ENCODE measurements around the gene ITSN1. TPM values are rescaled to one million over a fixed set of nuclear protein-coding genes. Genes with fewer than 3 reads are reported as not detected.
"Not testable (repeated sequence)": the region's sequence is repeated elsewhere in the genome, so short reads cannot be mapped to it uniquely, and the experiment has no call there.

ITSN1 gene
- total RNA-seq, 4 donors from 2014 or later, result 50.4 to 208 (median 96.7) TPM

DNA sequence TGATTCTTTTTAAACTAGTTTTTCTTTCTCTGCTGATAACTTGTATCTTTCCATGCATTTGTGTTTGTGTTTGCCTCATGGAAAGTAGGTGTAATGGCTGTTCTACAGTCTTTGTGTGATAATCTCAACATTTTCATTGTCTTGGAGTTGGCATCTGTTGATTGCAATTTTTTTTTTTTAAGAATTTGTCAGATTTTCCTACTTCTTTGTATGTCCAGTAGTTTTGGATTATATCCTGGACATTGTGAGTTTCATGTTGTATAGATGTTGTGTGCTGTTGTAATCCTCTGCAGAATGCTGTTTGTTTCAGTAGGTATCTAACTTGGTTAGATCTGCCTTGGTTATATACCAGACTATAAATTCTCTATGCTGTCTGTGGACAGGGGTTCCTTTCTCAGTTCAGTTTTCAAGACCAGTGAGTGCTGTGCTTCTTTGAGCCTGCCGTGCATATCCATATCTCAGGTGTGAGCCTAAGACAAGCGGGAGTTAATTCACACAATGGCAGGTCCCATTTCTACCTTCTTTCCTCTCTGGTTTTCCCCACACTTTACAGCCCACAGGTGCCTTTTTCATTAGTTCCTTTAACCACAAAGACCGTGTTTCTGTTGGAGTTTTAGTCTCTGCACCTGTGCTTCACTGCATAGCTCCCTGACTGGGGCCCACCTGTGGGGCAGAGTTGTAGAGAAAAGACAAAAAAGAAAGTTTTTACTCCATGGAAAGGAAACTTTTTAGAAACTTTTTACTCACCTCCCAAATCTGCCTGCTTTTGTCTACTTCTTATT lies 69.9 kb downstream of the ITSN1 start:
- peaks cover 0 to 16% (median 0%) of the 10 kb centered on the region in 3 donors for H3K36me3 ChIP-seq
- H3K27ac ChIP-seq, result no peak overlapping the region
- peaks cover 0 to 17% (median 0%) of the 10 kb centered on the region in 4 donors for H3K4me1 ChIP-seq
- H3K9me3 ChIP-seq, result peaks cover 0 to 25% (median 3%) of the 10 kb centered on the region in 4 donors
- TF ChIP-seq POLR2A (IDR thresholded peaks at IDR 0.05) (no peak), EP300 (IDR thresholded peaks at IDR 0.05) (no peak)
- TF ChIP-seq, protein P1, sequence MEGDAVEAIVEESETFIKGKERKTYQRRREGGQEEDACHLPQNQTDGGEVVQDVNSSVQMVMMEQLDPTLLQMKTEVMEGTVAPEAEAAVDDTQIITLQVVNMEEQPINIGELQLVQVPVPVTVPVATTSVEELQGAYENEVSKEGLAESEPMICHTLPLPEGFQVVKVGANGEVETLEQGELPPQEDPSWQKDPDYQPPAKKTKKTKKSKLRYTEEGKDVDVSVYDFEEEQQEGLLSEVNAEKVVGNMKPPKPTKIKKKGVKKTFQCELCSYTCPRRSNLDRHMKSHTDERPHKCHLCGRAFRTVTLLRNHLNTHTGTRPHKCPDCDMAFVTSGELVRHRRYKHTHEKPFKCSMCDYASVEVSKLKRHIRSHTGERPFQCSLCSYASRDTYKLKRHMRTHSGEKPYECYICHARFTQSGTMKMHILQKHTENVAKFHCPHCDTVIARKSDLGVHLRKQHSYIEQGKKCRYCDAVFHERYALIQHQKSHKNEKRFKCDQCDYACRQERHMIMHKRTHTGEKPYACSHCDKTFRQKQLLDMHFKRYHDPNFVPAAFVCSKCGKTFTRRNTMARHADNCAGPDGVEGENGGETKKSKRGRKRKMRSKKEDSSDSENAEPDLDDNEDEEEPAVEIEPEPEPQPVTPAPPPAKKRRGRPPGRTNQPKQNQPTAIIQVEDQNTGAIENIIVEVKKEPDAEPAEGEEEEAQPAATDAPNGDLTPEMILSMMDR (IDR thresholded peaks at IDR 0.05), result no peak
- no peak overlapping the region for H3K4me3 ChIP-seq
- WGBS, 2 donors, result 85 to 93% methylated on average over 3 of the region's 3 CpGs
- no peak for DNase-seq (ENCODE audit: low spot score in 2 of 2)
- H3K27me3 ChIP-seq, result no peaks in the 10 kb centered on the region

DNA sequence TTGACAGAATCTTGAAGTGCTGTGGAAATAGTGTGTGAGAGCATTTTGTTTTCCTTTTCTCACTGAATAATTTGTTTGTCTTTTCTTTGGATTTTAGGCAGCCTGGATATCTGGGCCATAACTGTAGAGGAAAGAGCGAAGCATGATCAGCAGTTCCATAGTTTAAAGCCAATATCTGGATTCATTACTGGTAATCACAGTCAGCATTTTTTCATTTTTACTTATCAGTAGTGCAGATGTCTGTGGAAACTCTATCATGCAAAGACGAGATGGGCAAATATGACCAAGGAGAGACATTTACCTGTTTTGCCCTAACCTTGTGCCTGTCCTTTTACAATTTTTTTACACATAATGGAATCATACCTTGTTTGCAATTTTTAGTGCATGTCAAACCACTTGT lies 78.8 kb downstream of the ITSN1 start:
- TF ChIP-seq POLR2A (IDR thresholded peaks at IDR 0.05), result no peak
- TF ChIP-seq EP300 (IDR thresholded peaks at IDR 0.05), result no peak
- TF ChIP-seq, protein P1 (IDR thresholded peaks at IDR 0.05), result no peak
- H3K27me3 ChIP-seq, result no peaks in the 10 kb centered on the region
- no peak overlapping the region for H3K27ac ChIP-seq
- H3K4me1 ChIP-seq, result no peaks in the 10 kb centered on the region
- 93 to 94% methylated on average over 2 of the region's 2 CpGs for WGBS, 2 donors
- no peak overlapping the region for H3K4me3 ChIP-seq
- peaks cover 0 to 33% (median 0%) of the 10 kb centered on the region in 3 donors for H3K36me3 ChIP-seq
- no peaks in the 10 kb centered on the region for H3K9me3 ChIP-seq
- no peak for DNase-seq (ENCODE audit: low spot score in 2 of 2)

DNA sequence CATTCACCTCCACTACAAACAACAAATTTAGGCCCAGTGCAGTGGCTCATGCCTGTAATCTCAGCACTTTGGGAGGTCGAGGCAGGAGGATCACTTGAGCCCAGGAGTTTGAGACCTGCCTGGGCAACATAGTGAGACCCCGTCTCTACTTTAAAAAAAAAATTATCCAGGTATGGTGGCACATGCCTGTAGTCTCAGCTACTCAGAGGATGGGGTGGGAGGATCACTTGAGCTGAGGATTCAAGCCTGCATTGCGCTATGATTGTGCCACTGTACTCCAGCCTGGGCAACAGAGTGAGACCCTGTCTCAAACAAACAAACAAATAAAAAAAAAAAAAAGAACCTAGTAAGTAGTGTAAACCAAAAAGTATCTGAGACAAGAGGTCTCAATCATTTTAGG lies 86.8 kb downstream of the ITSN1 start:
- H3K4me1 ChIP-seq, result peaks cover 0 to 16% (median 0%) of the 10 kb centered on the region in 4 donors
- H3K27ac ChIP-seq; H3K9me3 ChIP-seq; DNase-seq (ENCODE audit: low spot score in 2 of 2); H3K27me3 ChIP-seq; H3K4me3 ChIP-seq: not testable (repeated sequence)
- H3K36me3 ChIP-seq, result peaks cover 0 to 14% (median 0%) of the 10 kb centered on the region in 3 donors
- WGBS, 2 donors, result 90 to 94% methylated on average over 3 of the region's 3 CpGs

DNA sequence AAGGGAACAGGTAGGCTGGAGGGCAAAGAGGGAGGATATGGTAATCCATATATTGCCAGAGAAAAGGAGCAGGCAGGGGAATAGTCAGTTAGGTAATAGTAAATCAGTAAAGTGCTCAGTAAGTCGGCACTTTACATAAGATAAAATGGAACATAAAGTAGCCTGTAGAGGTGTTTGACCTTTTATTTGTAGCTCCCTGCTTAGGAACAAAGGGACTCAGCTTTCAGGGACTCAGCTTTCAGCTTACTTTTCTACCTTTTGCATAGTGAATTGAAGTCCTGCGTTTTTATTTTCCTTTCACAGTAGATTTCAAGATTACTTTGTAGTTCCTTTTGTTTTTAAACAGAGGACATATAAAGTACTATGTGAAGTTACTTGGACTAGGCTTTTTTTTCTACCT lies 87.3 kb downstream of the ITSN1 start:
- WGBS, 2 donors, result 68 to 76% methylated on average over 2 of the region's 2 CpGs
- no peaks in the 10 kb centered on the region for H3K27me3 ChIP-seq
- peaks cover 0 to 10% (median 0%) of the 10 kb centered on the region in 3 donors for H3K36me3 ChIP-seq
- H3K27ac ChIP-seq, result no peak overlapping the region
- no peak overlapping the region for H3K4me3 ChIP-seq
- DNase-seq (ENCODE audit: low spot score in 2 of 2), result no peak
- H3K4me1 ChIP-seq, result peaks cover 0 to 16% (median 0%) of the 10 kb centered on the region in 4 donors
- TF ChIP-seq, protein P1 (IDR thresholded peaks at IDR 0.05), result no peak
- TF ChIP-seq EP300 (IDR thresholded peaks at IDR 0.05) (no peak), POLR2A (IDR thresholded peaks at IDR 0.05) (no peak)
- no peaks in the 10 kb centered on the region for H3K9me3 ChIP-seq

DNA sequence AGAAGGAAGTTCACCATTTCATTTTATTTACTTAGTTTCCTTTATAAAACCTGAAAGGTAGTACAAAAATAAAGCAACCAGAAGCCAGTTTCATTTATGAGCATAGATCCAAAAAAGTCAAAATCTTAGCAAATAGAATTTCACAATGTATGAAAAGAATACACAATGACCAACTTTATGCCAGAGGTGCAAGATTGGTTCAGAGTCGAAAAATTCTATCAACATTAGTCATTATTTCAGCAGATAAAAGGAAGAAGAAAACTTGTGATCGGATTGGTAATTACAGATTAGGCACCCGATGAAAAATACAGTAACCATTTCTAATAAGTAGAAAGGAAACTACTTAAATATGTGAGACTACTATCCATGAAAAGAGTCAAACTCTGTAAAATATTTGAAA lies 89.1 kb downstream of the ITSN1 start:
- WGBS, 2 donors, result 77 to 84% methylated on average over 3 of the region's 3 CpGs
- no peak for DNase-seq (ENCODE audit: low spot score in 2 of 2)

More for the DNA sequence above, 89.1 kb downstream of the ITSN1 start:
- H3K27ac ChIP-seq, result no peak overlapping the region
- peaks cover 0 to 19% (median 0%) of the 10 kb centered on the region in 4 donors for H3K4me1 ChIP-seq
- H3K4me3 ChIP-seq, result no peak overlapping the region
- TF ChIP-seq EP300 (IDR thresholded peaks at IDR 0.05), result no peak
- TF ChIP-seq, protein P1 (IDR thresholded peaks at IDR 0.05), result no peak
- no peak for TF ChIP-seq POLR2A (IDR thresholded peaks at IDR 0.05)
- peaks cover 0 to 14% (median 0%) of the 10 kb centered on the region in 3 donors for H3K36me3 ChIP-seq
- H3K9me3 ChIP-seq, result no peaks in the 10 kb centered on the region
- H3K27me3 ChIP-seq, result no peaks in the 10 kb centered on the region

All from tibial nerve (tissue), 4 donors.